Hematopoietic multipotent progenitor cell treated with erythropoietin and hydrocortisone succinate and interleukin-3 and kit ligand, for 6 days (in vitro differentiated cells): ENCODE results near the gene SUPT3H.

Source experiments
- DNase-seq: peaks from one replicate; pipeline ENCODE4 v3.0.0-alpha.2; 2015

SUPT3H gene

GRCh38 chr6:45387236-45387635 lies 9.5 kb upstream of the SUPT3H start:
- DNase-seq = no peak

DNA sequence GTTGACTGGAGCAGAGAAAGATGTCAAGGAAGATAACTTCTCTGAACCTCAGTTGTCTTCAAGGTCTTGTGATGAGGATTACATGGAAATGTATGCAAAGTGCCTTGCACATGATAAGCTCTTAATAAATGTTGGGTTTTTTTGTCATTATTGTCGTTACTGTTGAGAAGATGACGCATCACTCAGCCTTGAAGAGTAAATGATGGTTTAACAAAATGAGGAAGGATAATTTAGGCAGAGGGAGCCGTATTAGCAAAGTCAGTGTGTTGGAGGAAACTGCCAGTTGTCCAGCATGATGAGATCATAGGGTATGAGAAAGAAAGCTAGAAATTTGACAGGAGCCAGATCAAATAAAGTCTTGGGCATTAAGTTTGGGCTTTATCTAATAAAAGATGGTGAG lies 8.8 kb upstream of the SUPT3H start:
- DNase-seq = no peak

DNA sequence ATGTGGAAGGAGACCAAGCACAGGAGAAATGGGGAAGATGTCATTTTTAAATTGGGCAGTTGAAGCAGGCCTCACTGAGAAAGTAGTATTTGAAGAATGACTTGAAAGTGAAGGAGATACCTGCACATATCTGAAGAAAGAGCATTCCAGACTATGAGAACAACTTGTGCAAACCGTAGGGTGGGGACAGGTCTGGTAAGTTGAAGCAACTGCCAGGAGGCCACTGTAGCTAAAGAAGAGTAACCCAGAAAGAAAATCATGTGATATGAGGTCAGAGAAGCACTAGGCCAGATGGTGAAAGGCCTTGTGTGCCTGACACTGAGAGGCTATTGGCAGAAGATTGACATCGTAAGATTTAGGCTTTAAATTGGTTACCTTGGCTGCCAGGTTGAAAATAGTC lies 4.7 kb upstream of the SUPT3H start:
- DNase-seq = no peak

DNA sequence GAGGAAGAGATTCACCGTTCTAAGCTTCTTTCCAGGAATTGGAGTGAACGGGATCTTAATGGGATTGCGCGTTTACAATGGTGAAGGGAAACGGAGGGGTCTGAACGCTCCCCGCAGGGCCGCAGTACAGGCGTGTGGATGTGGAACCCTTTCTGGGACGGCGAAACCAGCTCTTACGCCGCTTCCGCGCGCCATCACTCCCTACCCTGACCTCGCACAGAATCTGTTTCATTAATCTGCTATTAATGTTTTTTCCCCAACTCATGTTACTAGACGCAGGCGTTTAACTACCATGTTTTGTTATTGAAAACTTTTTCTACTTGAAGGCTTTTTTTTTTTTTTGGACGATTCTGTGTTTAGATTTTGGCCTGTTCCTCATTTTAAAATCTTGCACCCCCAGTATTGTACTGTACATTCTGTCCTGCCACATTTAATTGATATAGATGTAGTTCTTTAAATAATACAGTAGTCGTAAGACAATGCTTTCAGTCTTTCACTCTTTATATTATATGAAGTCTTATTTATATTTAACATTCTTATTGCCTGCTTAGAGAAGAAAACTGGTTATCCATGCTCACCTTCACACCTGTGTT lies 696 bp upstream of the SUPT3H start:
- peak; percentile 60 for DNase-seq

DNA sequence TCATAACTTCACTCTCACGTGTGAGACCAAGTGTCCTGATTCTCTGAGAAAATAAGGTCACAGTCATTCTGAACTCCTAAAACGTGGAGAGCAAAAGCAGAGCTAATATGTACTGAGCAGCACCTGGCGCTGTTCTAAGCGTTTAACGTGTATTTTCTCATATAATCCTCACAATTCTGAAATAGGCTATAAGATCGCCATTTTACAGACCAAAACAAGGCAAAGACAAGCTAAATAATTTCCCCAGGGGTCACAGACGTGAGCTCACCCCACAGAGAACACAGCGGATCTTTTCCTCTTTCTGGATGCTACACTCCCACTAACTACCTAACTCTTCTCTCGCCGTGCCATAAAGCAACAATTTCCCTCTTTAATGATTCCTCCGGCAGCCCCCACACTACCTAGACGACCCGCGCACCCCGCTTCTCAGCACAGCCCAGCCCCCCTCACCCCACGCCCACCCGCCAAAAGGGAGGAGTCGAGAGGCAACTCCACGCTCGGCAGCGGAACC lies 636 bp downstream of the SUPT3H start:
- no peak for DNase-seq

DNA sequence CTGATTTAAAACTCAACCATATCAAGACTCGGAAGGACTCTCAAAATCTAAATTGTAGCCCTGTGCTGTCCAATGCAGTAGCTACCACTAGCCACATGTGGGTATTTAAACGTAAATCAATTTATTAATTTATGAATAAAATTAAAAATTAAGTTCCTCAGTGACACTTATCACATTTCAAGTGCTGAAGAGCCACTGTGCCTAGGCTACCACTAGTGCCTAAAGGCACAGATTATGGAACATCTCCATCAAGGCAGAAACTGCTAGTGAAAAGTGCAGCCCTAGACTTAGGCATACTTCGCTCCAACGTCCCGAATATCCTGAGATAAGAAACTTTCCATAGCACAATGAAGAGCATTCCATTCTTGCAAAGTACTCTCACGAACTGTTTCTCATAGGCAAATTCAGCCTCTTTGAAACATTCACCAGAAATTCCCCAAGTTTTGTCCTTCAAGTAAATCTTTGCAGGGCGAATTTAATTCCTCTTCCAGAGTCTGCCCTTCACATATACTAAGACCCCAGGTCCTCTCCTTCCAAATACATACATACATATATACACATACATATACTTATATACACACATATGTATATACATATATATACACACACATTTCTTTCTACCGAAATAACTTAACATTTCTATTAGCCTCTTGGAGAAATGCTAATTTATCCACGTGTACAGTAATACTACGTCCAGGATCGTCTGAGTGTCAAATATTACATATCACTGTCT lies 1.3 kb downstream of the SUPT3H start:
- peak; percentile 18 for DNase-seq

DNA sequence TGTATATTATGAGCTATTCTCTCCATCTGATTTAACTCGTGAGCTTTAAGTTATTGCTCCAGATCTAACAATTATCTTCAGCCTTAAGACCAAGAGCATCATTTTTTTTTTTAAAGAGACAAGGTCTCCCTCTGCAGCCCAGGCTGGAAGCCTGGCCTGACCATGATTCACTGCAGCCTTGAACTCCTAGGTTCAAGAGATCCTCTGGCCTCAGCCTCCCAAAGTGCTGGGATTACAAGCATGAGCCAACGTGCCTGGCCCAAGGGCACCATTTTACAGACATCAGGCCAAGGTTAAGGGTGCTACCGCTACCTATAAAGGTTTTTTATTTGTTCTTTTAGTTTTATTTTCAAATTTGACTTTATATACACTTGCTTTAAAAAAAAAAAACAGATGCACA lies 2.3 kb downstream of the SUPT3H start:
- DNase-seq = no peak

GRCh38 chr6:45371924-45372573 lies 5.7 kb downstream of the SUPT3H start:
- peak; percentile 20 for DNase-seq

DNA sequence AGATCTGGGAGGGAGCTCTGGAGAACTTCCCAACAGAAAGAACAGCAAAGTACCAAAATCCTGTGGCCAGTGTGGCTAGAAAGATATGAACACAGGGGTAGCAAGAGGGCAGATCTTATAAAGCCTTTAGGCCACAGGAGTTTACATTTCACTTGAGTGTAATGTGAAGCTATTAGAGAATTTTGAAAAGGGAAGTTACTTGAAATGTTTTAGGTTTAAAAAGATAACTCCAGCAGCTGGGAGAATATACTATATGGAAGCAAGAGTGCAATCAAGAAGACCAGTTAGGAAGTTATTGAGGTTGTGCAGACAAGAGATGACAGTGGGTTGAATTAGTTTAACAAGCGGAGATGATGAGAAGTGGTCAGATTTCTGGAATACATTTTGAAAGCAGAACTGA lies 7.9 kb downstream of the SUPT3H start:
- peak; percentile 25 for DNase-seq

- no peak for DNase-seq
Observed at GRCh38 chr6:45367999-45368398, 9.7 kb downstream of the SUPT3H start.

- no peak for DNase-seq
Observed at GRCh38 chr6:45366534-45366933, 11.2 kb downstream of the SUPT3H start.

DNA sequence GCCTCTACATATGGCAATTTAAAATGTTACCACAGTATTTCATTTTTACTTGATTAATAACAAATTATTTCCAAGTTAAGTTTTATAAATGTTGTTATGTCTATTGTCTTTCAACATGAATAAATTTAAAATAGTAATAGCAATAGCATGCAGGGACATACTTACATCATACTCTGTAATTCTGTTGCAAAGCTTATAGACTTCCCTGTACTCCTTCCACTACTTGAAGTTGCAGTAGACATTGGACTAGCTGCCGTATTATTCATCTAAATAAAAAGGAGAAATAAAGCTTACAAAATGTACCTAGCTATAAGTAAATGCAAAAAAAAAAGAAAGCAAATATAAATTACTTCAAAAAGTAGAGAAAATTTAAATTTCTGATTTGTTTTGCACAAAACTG lies 12.7 kb downstream of the SUPT3H start:
- no peak for DNase-seq

GRCh38 chr6:45364466-45364865 lies 13.3 kb downstream of the SUPT3H start:
- no peak for DNase-seq

DNA sequence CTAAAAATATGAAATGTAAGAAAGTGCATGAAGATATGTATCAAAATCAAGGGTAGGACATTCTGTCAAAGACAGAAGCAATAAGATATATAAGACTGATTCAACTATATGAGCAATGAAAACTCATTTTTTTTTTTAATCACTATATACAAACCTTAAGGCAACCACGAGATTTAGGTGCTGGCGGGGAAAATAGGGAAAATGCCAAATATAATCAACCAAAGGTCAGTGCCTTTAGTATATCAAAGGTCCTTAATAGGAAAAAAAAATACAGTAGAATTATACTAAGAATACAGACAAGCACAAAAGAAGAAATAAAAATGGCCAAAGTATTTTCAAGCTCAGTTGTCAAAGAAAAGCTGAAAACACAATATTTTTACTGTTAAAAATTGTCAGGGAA lies 24.1 kb downstream of the SUPT3H start:
- DNase-seq = no peak

DNA sequence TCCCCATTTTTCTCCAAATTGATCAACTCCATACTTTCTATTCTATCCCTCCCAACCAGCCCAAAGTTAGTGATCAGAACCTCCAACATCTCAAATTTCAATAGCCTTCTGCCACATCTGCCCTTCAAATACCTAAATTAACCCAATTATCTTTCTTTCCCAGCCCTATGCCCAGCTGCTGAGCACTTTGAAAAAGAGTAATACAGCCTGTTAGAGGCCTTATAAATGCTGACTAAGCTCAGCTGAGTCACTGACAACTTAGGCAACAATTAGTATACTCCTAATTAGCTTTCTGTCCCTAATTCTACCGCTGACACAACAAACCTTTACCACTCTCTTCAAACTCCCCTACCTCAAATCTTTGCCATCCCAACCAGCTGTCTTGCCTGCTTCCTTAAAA lies 26.1 kb downstream of the SUPT3H start:
- no peak for DNase-seq

- DNase-seq = no peak
Observed at GRCh38 chr6:45351076-45351475, 26.7 kb downstream of the SUPT3H start.

GRCh38 chr6:45350186-45350710 lies 27.5 kb downstream of the SUPT3H start:
- no peak for DNase-seq

DNA sequence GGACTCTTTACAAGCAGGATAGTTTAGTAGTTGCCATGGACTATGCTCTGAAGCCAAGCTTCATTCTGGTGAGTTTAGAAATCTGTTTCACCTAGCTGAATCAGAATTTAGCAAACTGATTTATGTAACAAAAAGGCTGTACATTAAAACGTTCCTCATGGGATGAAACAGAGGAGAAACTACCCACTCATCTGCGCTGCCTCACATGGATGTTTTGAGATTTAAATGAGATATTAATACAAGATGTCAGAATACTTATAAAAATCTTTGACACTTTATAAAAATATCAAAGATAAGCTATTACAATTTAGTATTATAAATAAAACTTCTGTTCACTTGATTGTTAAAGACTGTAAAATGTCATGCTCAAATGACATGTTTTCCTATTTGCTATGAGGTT lies 32.8 kb downstream of the SUPT3H start:
- DNase-seq = no peak

DNA sequence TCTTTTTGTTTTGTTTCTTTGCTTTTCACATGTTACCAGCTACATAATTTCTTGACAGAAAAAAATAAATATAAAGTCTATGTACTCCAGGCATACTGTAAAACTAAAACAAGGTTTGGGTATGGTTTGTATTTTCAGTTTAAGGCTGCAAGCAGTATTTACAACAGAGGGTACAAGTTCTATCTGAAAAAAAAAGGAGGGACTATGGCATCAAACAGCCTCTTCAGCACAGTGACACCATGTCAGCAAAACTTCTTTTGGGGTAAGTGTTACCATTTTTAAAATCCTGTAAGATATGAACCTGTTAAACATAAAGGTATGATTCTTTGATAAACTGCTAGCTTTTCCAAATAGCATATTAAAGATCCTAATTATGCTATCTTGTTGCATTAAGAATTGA lies 49.2 kb downstream of the SUPT3H start:
- no peak for DNase-seq

GRCh38 chr6:45327956-45328522 lies 49.7 kb downstream of the SUPT3H start, which contains the start of gene RUNX2:
Gene RUNX2 (plus strand): TSS chr6:45328330. CDS start chr6:45328727, 397 bp downstream.
- DNase-seq = peak; percentile 46

DNA sequence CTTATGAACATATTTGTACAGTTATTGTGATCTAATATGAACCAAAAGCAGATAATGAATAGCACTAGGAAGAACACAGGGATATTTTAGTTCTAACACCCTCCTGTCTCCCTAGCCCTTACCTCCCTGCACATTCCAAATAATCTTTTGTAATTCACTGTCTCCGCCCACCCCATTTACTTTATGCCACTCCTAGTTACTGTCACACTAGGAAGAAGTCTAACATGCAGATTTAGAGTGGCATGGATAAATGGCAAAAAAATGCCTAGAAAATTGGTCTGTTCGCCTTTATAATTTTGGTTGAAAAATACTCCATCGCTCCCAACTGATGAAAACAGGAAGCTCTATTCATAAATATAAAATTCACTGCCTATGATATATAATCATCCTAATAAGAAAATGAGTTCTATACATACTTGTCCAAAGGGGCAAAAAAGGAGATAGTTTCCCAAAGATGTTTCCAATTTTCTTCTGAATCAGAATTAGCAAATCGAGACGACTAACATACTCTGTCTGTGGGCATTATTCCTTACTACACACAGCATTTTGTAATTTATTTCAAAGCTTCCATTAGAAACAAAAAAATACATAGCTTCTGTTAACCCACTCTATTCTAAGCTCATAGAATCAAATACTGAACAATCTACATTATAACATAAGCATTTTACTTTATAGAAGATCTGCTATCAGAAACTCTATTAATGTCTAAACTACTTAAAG lies 50.9 kb downstream of the SUPT3H start:
- DNase-seq = no peak

DNA sequence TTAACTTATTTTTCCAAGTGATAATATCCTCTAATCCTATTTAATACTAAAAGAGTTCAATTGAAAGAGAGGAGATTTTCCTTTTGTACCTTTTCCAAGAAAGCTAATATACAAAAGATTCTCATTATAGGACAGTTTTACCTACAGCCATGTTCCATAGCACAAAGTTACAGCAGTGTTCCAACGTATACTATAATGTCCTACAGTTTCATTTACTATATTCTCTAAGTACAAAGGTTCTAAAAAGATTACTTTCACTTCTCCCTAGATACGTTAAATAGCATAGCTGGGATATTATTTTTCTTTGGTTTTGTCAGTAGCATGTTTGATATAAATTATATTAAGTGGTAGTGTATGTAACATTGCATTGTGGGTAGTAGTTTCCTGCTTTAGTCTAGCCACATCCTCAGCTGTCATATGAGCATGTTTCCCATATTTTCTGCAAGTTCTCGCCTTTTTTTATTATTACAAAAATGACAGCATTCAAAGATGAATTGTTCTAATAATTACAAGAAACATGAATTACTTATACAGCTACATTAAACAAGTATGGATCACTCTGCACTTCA lies 54.0 kb downstream of the SUPT3H start:
- DNase-seq = peak; percentile 51
